ENCODE results near the gene FNDC11.

- TF ChIP-seq, protein P1, sequence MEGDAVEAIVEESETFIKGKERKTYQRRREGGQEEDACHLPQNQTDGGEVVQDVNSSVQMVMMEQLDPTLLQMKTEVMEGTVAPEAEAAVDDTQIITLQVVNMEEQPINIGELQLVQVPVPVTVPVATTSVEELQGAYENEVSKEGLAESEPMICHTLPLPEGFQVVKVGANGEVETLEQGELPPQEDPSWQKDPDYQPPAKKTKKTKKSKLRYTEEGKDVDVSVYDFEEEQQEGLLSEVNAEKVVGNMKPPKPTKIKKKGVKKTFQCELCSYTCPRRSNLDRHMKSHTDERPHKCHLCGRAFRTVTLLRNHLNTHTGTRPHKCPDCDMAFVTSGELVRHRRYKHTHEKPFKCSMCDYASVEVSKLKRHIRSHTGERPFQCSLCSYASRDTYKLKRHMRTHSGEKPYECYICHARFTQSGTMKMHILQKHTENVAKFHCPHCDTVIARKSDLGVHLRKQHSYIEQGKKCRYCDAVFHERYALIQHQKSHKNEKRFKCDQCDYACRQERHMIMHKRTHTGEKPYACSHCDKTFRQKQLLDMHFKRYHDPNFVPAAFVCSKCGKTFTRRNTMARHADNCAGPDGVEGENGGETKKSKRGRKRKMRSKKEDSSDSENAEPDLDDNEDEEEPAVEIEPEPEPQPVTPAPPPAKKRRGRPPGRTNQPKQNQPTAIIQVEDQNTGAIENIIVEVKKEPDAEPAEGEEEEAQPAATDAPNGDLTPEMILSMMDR (IDR thresholded peaks at IDR 0.05), result no peak
- TF ChIP-seq ZFX (IDR thresholded peaks at IDR 0.05; ENCODE audit: borderline replicate concordance), result no peak
Observed at GRCh38 chr20:63560856-63561609, 7.1 kb downstream of the FNDC11 start.
